ENCODE data around the gene HLA-DPA1. TPM values are rescaled to one million over a fixed set of nuclear protein-coding genes. Genes with fewer than 3 reads are reported as not detected.

HLA-DPA1 gene
- total RNA-seq, 1 donor from 2014 or later, result 2.8 TPM

- DNase-seq (ENCODE audit: low spot score), result no peak
- H3K27me3 Mint-ChIP-seq (ENCODE audit: insufficient read depth, low read depth), result peaks cover 24% of the 10 kb centered on the region
These were observed 44.4 kb upstream of the HLA-DPA1 start for GRCh38 chr6:33117811-33118277.

GRCh38 chr6:33116841-33117711, 43.6 kb upstream of the HLA-DPA1 start:
- peaks cover 20% of the 10 kb centered on the region for H3K4me1 Mint-ChIP-seq
- peaks cover 24% of the 10 kb centered on the region for H3K27me3 Mint-ChIP-seq (ENCODE audit: insufficient read depth, low read depth)
- H3K36me3 Mint-ChIP-seq, result no peaks in the 10 kb centered on the region
- peak overlapping the region; percentile 82 for H3K4me2 ChIP-seq
- H3F3A ChIP-seq (ENCODE audit: low read depth), result peaks cover 30% of the 10 kb centered on the region
- H3K27me3 ChIP-seq, result peaks cover 41% of the 10 kb centered on the region
- no peaks in the 10 kb centered on the region for H3K36me3 ChIP-seq
- H3K4me1 ChIP-seq, result peaks cover 8% of the 10 kb centered on the region
- H3K4me3 ChIP-seq, result peak overlapping the region; percentile 52
- peak; percentile 72 for DNase-seq (ENCODE audit: low spot score)
- no peaks in the 10 kb centered on the region for H3K9me3 ChIP-seq (ENCODE audit: low read depth)
- H3K79me2 ChIP-seq (ENCODE audit: low read depth), result no peaks in the 10 kb centered on the region
- H4K20me1 ChIP-seq (ENCODE audit: low read depth), result no peaks in the 10 kb centered on the region
- no peaks in the 10 kb centered on the region for H3K9me3 Mint-ChIP-seq
- no peak overlapping the region for H3K27ac ChIP-seq
- peak overlapping the region; percentile 66 for H3K27ac Mint-ChIP-seq
- TF ChIP-seq EZH2phosphoT487 (IDR thresholded peaks at IDR 0.05), result no peak
- TF ChIP-seq EZH2 (IDR thresholded peaks at IDR 0.05), result no peak
- no peak for TF ChIP-seq CTCF (IDR thresholded peaks at IDR 0.05)
- no peak overlapping the region for H3K9ac ChIP-seq
- peak overlapping the region; percentile 65 for H2AFZ ChIP-seq (replicated peaks)
- H3K4me3 Mint-ChIP-seq, result peak overlapping the region; percentile 85

More at GRCh38 chr6:33117811-33118277, 44.4 kb upstream of the HLA-DPA1 start:
- peak overlapping the region; percentile 85 for H3K4me3 Mint-ChIP-seq
- no peaks in the 10 kb centered on the region for H3K36me3 Mint-ChIP-seq
- peak overlapping the region; percentile 52 for H3K4me3 ChIP-seq
- H3K4me1 ChIP-seq, result peaks cover 8% of the 10 kb centered on the region
- H3K27ac Mint-ChIP-seq, result no peak overlapping the region
- H3F3A ChIP-seq (ENCODE audit: low read depth), result peaks cover 30% of the 10 kb centered on the region
- no peaks in the 10 kb centered on the region for H3K36me3 ChIP-seq
- peaks cover 26% of the 10 kb centered on the region for H3K4me1 Mint-ChIP-seq
- TF ChIP-seq EZH2 (IDR thresholded peaks at IDR 0.05), result no peak
- no peak for TF ChIP-seq CTCF (IDR thresholded peaks at IDR 0.05)
- TF ChIP-seq EZH2phosphoT487 (IDR thresholded peaks at IDR 0.05), result peak; percentile 35
- no peaks in the 10 kb centered on the region for H4K20me1 ChIP-seq (ENCODE audit: low read depth)
- peak overlapping the region; percentile 82 for H3K4me2 ChIP-seq
- H3K9ac ChIP-seq, result no peak overlapping the region
- peaks cover 41% of the 10 kb centered on the region for H3K27me3 ChIP-seq
- H3K9me3 Mint-ChIP-seq, result no peaks in the 10 kb centered on the region
- H3K27ac ChIP-seq, result no peak overlapping the region
- no peak overlapping the region for H2AFZ ChIP-seq (replicated peaks)
- no peaks in the 10 kb centered on the region for H3K79me2 ChIP-seq (ENCODE audit: low read depth)
- no peaks in the 10 kb centered on the region for H3K9me3 ChIP-seq (ENCODE audit: low read depth)

- TF ChIP-seq CTCF (IDR thresholded peaks at IDR 0.05) (no peak), EZH2 (IDR thresholded peaks at IDR 0.05) (no peak), EZH2phosphoT487 (IDR thresholded peaks at IDR 0.05) (no peak)
- peaks cover 8% of the 10 kb centered on the region for H3K4me1 ChIP-seq
- peak overlapping the region; percentile 82 for H3K4me2 ChIP-seq
- Mint-ChIP-seq H3K4me3 (peak overlapping the region; percentile 85), H3K9me3 (no peaks in the 10 kb centered on the region), H3K27ac (peak overlapping the region; percentile 66), H3K4me1 (peaks cover 14% of the 10 kb centered on the region), H3K36me3 (no peaks in the 10 kb centered on the region), H3K27me3 (ENCODE audit: insufficient read depth, low read depth) (peaks cover 24% of the 10 kb centered on the region)
- no peak overlapping the region for H3K27ac ChIP-seq
- H2AFZ ChIP-seq (replicated peaks), result peak overlapping the region; percentile 65
- peaks cover 41% of the 10 kb centered on the region for H3K27me3 ChIP-seq
- DNase-seq (ENCODE audit: low spot score), result peak; percentile 60
- H3F3A ChIP-seq (ENCODE audit: low read depth), result peaks cover 30% of the 10 kb centered on the region
- H4K20me1 ChIP-seq (ENCODE audit: low read depth), result no peaks in the 10 kb centered on the region
- no peak overlapping the region for H3K9ac ChIP-seq
- H3K36me3 ChIP-seq, result no peaks in the 10 kb centered on the region
- H3K79me2 ChIP-seq (ENCODE audit: low read depth), result no peaks in the 10 kb centered on the region
- no peaks in the 10 kb centered on the region for H3K9me3 ChIP-seq (ENCODE audit: low read depth)
- H3K4me3 ChIP-seq, result peak overlapping the region; percentile 52
These were observed 43.0 kb upstream of the HLA-DPA1 start for GRCh38 chr6:33116417-33116816.

Measured in neural progenitor cell (in vitro differentiated cells).